Limb (tissue), 2 donors: ENCODE data around the gene RPS27.
"Not testable (repeated sequence)": the region's sequence is repeated elsewhere in the genome, so short reads cannot be mapped to it uniquely, and the experiment has no call there.

ENCODE experiments used
- DNase-seq, 2 donors: peaks; one replicate each; pipeline ENCODE4 v3.0.0-alpha.2; 2016; ENCODE audit errors: extremely low spot score in 2 of 2

Gene RPS27

GRCh38 chr1:153985941-153986761 lies 4.4 kb upstream of the RPS27 start, which contains the start of gene RAB13:
TSS of gene RAB13 (minus strand) at chr1:153986339. CDS start at chr1:153986236, 103 bp downstream.
- peak; percentile 81 to 90 for DNase-seq

- no peak for DNase-seq
Observed at GRCh38 chr1:153987621-153988020, 2.9 kb upstream of the RPS27 start.

GRCh38 chr1:153991151-153991630 lies 629 bp downstream of the RPS27 start:
- no peak for DNase-seq

GRCh38 chr1:153991806-153992205 lies 1.2 kb downstream of the RPS27 start:
- no peak for DNase-seq

- DNase-seq = no peak
Observed at GRCh38 chr1:153995202-153995601, 4.6 kb downstream of the RPS27 start.

GRCh38 chr1:153995640-153996039 lies 5.1 kb downstream of the RPS27 start:
- no peak for DNase-seq

GRCh38 chr1:153996882-153997281 lies 6.3 kb downstream of the RPS27 start:
- not testable (repeated sequence) for DNase-seq

GRCh38 chr1:154000420-154000819 lies 9.9 kb downstream of the RPS27 start:
- DNase-seq = no peak

- DNase-seq = no peak
Observed at GRCh38 chr1:154006136-154006535, 15.6 kb downstream of the RPS27 start.

GRCh38 chr1:154012129-154012528 lies 21.6 kb downstream of the RPS27 start:
- no peak for DNase-seq

GRCh38 chr1:154012543-154012942 lies 22.0 kb downstream of the RPS27 start:
- DNase-seq = not testable (repeated sequence)

GRCh38 chr1:154014154-154014907 lies 23.8 kb downstream of the RPS27 start:
- no peak for DNase-seq

- DNase-seq = no peak
Observed at GRCh38 chr1:154019269-154019668, 28.7 kb downstream of the RPS27 start.

GRCh38 chr1:154019940-154020339 lies 29.4 kb downstream of the RPS27 start:
- no peak for DNase-seq

GRCh38 chr1:154033697-154034096 lies 43.1 kb downstream of the RPS27 start:
- DNase-seq = not testable (repeated sequence)
